Measurements from ENCODE around the gene PLPPR1.

GRCh38 chr9:101242651-101243050 lies 214.1 kb downstream of the PLPPR1 start:
- TF ChIP-seq CTCF (IDR thresholded peaks at IDR 0.05) (no peak), POLR2A (IDR thresholded peaks at IDR 0.05) (no peak)
